Inferior parietal cortex (tissue), 1 donor: Measurements from ENCODE around the gene NSL1.
A peak's percentile ranks its signal among the peaks of the same experiment; 100 is the strongest.
"Not testable (repeated sequence)": the region's sequence is repeated elsewhere in the genome, so short reads cannot be mapped to it uniquely, and the experiment has no call there.

ENCODE experiments used
- DNase-seq: peaks from one replicate; pipeline ENCODE4 v3.0.0-alpha.2; 2016; ENCODE audit errors: extremely low spot score

The NSL1 gene

GRCh38 chr1:212752252-212752933 lies 39.2 kb downstream of the NSL1 start:
- DNase-seq: peak; percentile 25

GRCh38 chr1:212749821-212750535 lies 41.6 kb downstream of the NSL1 start:
- DNase-seq: peak; percentile 66

GRCh38 chr1:212746546-212746945 lies 45.0 kb downstream of the NSL1 start:
- DNase-seq: no peak

GRCh38 chr1:212745303-212745702 lies 46.3 kb downstream of the NSL1 start:
- DNase-seq: no peak

- no peak for DNase-seq
Observed at GRCh38 chr1:212743901-212744475, 47.6 kb downstream of the NSL1 start.

- DNase-seq: no peak
Observed at GRCh38 chr1:212738330-212738729, 53.2 kb downstream of the NSL1 start.

GRCh38 chr1:212737559-212737958 lies 54.0 kb downstream of the NSL1 start:
- no peak for DNase-seq

GRCh38 chr1:212733109-212733508 lies 58.5 kb downstream of the NSL1 start:
- DNase-seq: no peak

GRCh38 chr1:212731630-212732029 lies 59.9 kb downstream of the NSL1 start:
- DNase-seq: no peak

GRCh38 chr1:212728606-212729005 lies 63.0 kb downstream of the NSL1 start:
- no peak for DNase-seq

- DNase-seq: no peak
Observed at GRCh38 chr1:212727386-212728181, 64.0 kb downstream of the NSL1 start.

- not testable (repeated sequence) for DNase-seq
Observed at GRCh38 chr1:212724679-212725078, 66.9 kb downstream of the NSL1 start.

- no peak for DNase-seq
Observed at GRCh38 chr1:212722270-212722957, 69.2 kb downstream of the NSL1 start.

GRCh38 chr1:212721388-212722247 lies 70.0 kb downstream of the NSL1 start:
- no peak for DNase-seq

- no peak for DNase-seq
Observed at GRCh38 chr1:212719633-212720032, 71.9 kb downstream of the NSL1 start.

- no peak for DNase-seq
Observed at GRCh38 chr1:212718499-212718898, 73.1 kb downstream of the NSL1 start.

- DNase-seq: no peak
Observed at GRCh38 chr1:212716161-212716560, 75.4 kb downstream of the NSL1 start.

- DNase-seq: no peak
Observed at GRCh38 chr1:212713465-212714136, 78.0 kb downstream of the NSL1 start.

- no peak for DNase-seq
Observed at GRCh38 chr1:212712451-212713303, 78.9 kb downstream of the NSL1 start.
